Stomach (tissue), 9 donors: ENCODE data around the gene PLCB4. TPM values are rescaled to one million over a fixed set of nuclear protein-coding genes. Genes with fewer than 3 reads are reported as not detected.

Experiments
- DNase-seq, 2 donors: peaks; one replicate each; pipeline versions ENCODE4 v3.0.0 to v3.0.0-alpha.2; 2013 to 2019
- H3K27ac ChIP-seq, 5 donors: fragments of 200-600 bp in 4 of 5; sonication (generic) in 4 of 5; one replicate each; pipeline ENCODE4 v1.5.1; 2013 to 2019; ENCODE audit warnings: mild to moderate bottlenecking in 1 of 5, moderate library complexity in 1 of 5
- H3K27me3 ChIP-seq, 3 donors: fragments of 200-600 bp; sonication (generic); one replicate each; pipeline ENCODE4 v1.5.1; 2017 to 2019; ENCODE audit warnings: mixed run types in 1 of 3
- H3K36me3 ChIP-seq, 4 donors: fragments of 200-600 bp; sonication (generic); 1 replicate in 3 of 4; 2 replicates in 1 of 4; pipeline ENCODE4 v1.5.1; 2016 to 2019
- H3K4me1 ChIP-seq, 4 donors: fragments of 200-600 bp; sonication (generic); one replicate each; pipeline ENCODE4 v1.5.1; 2016 to 2019
- H3K4me3 ChIP-seq, 4 donors: fragments of 200-600 bp; sonication (generic) in 3 of 4; one replicate each; pipeline ENCODE4 v1.5.1; 2016 to 2019; ENCODE audit warnings: mild to moderate bottlenecking in 1 of 4
- H3K9me3 ChIP-seq, 4 donors: fragments of 200-600 bp; sonication (generic); one replicate each; pipeline ENCODE4 v1.5.1; 2016 to 2019
- EP300 ChIP-seq: sonication (generic); formaldehyde crosslinking; IDR thresholded peaks from one replicate; pipeline ENCODE4 v1.6.1; 2017; ENCODE audit warnings: antibody characterized with exemption
- POLR2A ChIP-seq, 4 donors: fragments of 450-650 bp; IDR thresholded peaks; one replicate each; pipeline ENCODE4 v1.6.1; 2016; ENCODE audit warnings: antibody characterized with exemption in 4 of 4, control low read depth in 2 of 4, mild to moderate bottlenecking in 1 of 4, moderate library complexity in 1 of 4
- POLR2AphosphoS5 ChIP-seq, 3 donors: sonication (generic); formaldehyde crosslinking; IDR thresholded peaks; one replicate each; pipeline ENCODE4 v1.6.1; 2016; ENCODE audit warnings: antibody characterized with exemption in 3 of 3
- WGBS, 5 donors: extraction: QIAGEN DNeasy Blood & Tissue Kit in 3 of 5; methylation state at CpG; one replicate each; pipeline versions ENCODE4 v1.1.5 to v1.1.7; 2013 to 2018; 5-methylcytosine and 5-hydroxymethylcytosine counted together
- intact Hi-C: fragments of 100-400 bp; cut with DNase I; formaldehyde crosslinking; loops from one replicate; pipeline ENCODE4 v1.15.1; 2023; ENCODE audit warnings: low total_unique reads
- polyA plus RNA-seq, 3 donors: library from polyadenylated mRNA; stranded (reverse); fragments of 200-250 nt; gene quantifications; one replicate each; pipeline ENCODE4 v1.2.3, GENCODE V29; 2013
- total RNA-seq, 5 donors: library from RNA; depleted of rRNA; stranded (reverse); fragments of >200 nt; gene quantifications; one replicate each; pipeline versions ENCODE4 v1.1.0 to v1.2.3, GENCODE V29; 2014 to 2016
- TF ChIP-seq, protein P1 (sequence below), 7 experiments: fragments of 450-650 bp in 4 of 7; fragments of 200-600 bp in 3 of 7; sonication (generic) in 3 of 7; IDR thresholded peaks; one replicate each; pipeline ENCODE4 v1.5.1; 2016 to 2019; ENCODE audit warnings: antibody characterized with exemption in 7 of 7, control low read depth in 2 of 7, mild to moderate bottlenecking in 1 of 7
- donor health status: healthy with polysubstance abuse.
- donor health status: Bipolar disorder and iron deficiency.
- donor health status: healthy.

Gene PLCB4
- total and polyA plus RNA-seq, 8 donors, result 5.3 to 29.4 (median 22.3) TPM

DNA sequence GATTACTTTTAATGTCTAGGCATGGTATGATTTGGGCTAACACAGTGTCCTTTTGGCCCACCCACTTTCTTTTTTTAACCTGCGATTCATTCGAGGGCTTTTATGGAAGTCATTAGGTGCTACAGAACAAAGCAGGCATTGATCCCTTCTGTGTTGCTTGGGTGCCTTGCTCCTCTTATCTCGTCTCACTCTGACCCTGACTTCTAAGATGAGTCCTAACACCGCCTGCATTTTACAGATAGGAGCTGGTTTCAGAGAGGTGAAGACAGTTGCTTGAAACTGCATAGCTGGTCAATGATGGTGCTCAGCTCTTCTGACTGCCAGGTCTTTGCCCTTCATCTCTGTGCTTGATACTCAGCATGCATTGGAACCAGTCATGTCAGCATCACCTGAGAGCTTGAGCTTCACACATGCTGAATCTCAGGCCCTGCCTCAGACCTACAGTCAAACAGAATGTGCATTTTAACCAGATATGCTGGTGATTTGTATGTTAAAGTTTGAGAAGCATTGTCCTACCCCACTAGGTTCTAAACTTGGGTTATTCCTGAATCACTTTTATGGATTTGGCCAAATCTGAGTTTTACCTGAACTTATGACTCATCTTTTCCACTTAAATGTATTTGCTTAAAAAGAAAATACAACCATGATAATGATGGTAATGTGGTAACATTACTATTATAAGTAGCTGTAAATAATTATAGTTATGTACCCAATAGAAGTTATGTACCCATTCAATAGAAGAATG, 142.3 kb downstream of the PLCB4 start:
- 52 to 66% (median 60%) methylated on average over 4 of the region's 4 CpGs for WGBS, 5 donors
- Histone ChIP-seq H3K9me3 (no peaks in the 10 kb centered on the region), H3K4me3 (no peak overlapping the region), H3K27me3 (no peaks in the 10 kb centered on the region), H3K27ac (no peak overlapping the region), H3K36me3 (no peaks in the 10 kb centered on the region), H3K4me1 (peaks cover 0 to 16% (median 3%) of the 10 kb centered on the region in 4 donors)
- intact Hi-C loops, result no loop called here
- TF ChIP-seq POLR2A (IDR thresholded peaks at IDR 0.05) (no peak), EP300 (no peak), POLR2AphosphoS5 (IDR thresholded peaks at IDR 0.05) (no peak)
- TF ChIP-seq, protein P1, sequence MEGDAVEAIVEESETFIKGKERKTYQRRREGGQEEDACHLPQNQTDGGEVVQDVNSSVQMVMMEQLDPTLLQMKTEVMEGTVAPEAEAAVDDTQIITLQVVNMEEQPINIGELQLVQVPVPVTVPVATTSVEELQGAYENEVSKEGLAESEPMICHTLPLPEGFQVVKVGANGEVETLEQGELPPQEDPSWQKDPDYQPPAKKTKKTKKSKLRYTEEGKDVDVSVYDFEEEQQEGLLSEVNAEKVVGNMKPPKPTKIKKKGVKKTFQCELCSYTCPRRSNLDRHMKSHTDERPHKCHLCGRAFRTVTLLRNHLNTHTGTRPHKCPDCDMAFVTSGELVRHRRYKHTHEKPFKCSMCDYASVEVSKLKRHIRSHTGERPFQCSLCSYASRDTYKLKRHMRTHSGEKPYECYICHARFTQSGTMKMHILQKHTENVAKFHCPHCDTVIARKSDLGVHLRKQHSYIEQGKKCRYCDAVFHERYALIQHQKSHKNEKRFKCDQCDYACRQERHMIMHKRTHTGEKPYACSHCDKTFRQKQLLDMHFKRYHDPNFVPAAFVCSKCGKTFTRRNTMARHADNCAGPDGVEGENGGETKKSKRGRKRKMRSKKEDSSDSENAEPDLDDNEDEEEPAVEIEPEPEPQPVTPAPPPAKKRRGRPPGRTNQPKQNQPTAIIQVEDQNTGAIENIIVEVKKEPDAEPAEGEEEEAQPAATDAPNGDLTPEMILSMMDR (IDR thresholded peaks at IDR 0.05), result no peak
- no peak for DNase-seq

DNA sequence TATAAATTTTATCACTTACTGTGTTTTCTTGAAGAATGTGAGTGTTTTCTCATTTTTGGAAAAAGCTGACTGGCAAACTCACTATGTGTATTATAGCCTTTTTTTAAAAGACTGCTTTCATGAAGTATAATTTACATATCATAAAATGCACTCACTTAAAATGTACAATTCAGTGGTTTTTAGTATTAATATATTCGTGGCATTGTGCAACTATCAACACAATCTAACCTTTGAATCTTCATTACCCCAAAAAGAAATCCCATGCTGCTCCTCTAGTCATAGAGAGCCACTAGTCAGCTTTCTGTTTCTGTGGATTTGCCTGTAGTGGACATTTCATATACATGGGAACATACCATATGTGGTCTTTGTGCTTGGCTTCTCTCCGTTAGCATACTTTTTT, 143.8 kb downstream of the PLCB4 start:
- WGBS, 5 donors, result 84 to 90% (median 85%) methylated on average over 2 of the region's 2 CpGs
- H3K9me3 ChIP-seq, result no peaks in the 10 kb centered on the region
- H3K27ac ChIP-seq, result no peak overlapping the region
- H3K4me1 ChIP-seq, result peaks cover 0 to 13% (median 3%) of the 10 kb centered on the region in 4 donors
- no peaks in the 10 kb centered on the region for H3K36me3 ChIP-seq
- TF ChIP-seq POLR2A (IDR thresholded peaks at IDR 0.05), result no peak
- TF ChIP-seq POLR2AphosphoS5 (IDR thresholded peaks at IDR 0.05), result no peak
- no peak for TF ChIP-seq EP300
- TF ChIP-seq, protein P1 (IDR thresholded peaks at IDR 0.05), result no peak
- no peak for DNase-seq
- H3K4me3 ChIP-seq, result no peak overlapping the region
- intact Hi-C loops, result no loop called here
- no peaks in the 10 kb centered on the region for H3K27me3 ChIP-seq

GRCh38 chr20:9214685-9215084, 145.8 kb downstream of the PLCB4 start:
- no peaks in the 10 kb centered on the region for H3K36me3 ChIP-seq
- no peaks in the 10 kb centered on the region for H3K27me3 ChIP-seq
- no peak for TF ChIP-seq POLR2A (IDR thresholded peaks at IDR 0.05)
- no peak for TF ChIP-seq EP300
- TF ChIP-seq, protein P1 (IDR thresholded peaks at IDR 0.05), result no peak
- TF ChIP-seq POLR2AphosphoS5 (IDR thresholded peaks at IDR 0.05), result peak in 1 of 3 donors; percentile 81
- no peak overlapping the region for H3K4me3 ChIP-seq
- H3K4me1 ChIP-seq, result peaks cover 0 to 13% (median 6%) of the 10 kb centered on the region in 4 donors
- H3K9me3 ChIP-seq, result no peaks in the 10 kb centered on the region
- no peak overlapping the region for H3K27ac ChIP-seq
- 36 to 77% (median 46%) methylated on average over 3 of the region's 3 CpGs for WGBS, 5 donors
- intact Hi-C loops, result no loop called here
- peak in 1 of 2 donors; percentile 61 for DNase-seq

DNA sequence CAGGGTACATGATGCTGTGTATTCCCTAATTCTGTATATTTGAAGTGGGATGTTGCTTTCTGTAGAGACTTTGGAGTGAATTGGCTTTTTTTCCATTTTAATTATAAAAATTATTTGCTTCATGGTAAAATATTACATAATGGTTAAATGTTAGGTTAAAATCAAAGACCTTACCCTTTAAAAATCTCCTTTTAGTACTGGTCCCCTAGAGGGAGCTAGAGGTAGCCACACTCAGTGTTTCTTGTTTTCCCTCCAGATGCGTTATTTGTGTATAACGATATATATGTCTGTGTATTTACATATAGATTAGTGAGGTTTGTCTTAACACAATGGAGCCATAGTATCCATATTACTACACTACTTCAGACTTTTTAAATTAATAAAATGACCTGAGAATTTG, 146.7 kb downstream of the PLCB4 start:
- Histone ChIP-seq H3K9me3 (no peaks in the 10 kb centered on the region), H3K4me3 (no peak overlapping the region), H3K27me3 (no peaks in the 10 kb centered on the region), H3K4me1 (peaks cover 0 to 13% (median 6%) of the 10 kb centered on the region in 4 donors), H3K36me3 (no peaks in the 10 kb centered on the region), H3K27ac (no peak overlapping the region)
- WGBS, 5 donors, result 59 to 71% (median 63%) methylated on average over 2 of the region's 2 CpGs
- intact Hi-C loops, result no loop called here
- no peak for DNase-seq
- TF ChIP-seq, protein P1 (IDR thresholded peaks at IDR 0.05), result peak in 1 of 7 experiments; percentile 30
- TF ChIP-seq EP300, result no peak
